ENCODE measurements around the gene NADK2. TPM values are rescaled to one million over a fixed set of nuclear protein-coding genes. Genes with fewer than 3 reads are reported as not detected.

NADK2 gene
- total and polyA plus RNA-seq, 12 donors = 13.5 to 68.3 (median 46.6) TPM

DNA sequence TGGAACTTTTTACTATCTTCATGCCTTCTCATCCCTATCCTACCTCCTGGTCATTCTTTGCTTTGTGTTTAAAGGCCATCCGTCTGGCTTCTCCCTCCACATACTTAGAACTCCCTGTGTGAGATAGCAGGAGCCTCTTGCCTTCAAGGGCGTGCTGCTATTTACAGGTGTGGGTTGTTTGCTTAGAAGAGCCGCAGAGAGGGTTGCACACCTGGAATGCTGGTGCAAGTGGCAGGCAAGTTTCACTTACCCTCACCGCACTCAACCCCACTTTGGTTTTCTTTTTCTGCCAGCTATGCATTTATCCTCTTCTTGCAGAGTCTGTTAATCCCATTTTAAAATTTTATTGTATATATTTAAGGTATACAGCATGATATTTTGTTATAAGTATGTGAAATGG lies 77.3 kb downstream of the NADK2 start:
- Histone ChIP-seq H3K4me3 (no peak overlapping the region), H3K36me3 (replicated peaks in 1 of 2) (peaks cover 0 to 81% of the 10 kb centered on the region in 2 donors), H3K27ac (no peak overlapping the region), H3K9me3 (replicated peaks in 1 of 3) (no peaks in the 10 kb centered on the region), H3K27me3 (no peaks in the 10 kb centered on the region), H3K4me1 (replicated peaks in 1 of 2) (peaks cover 0 to 6% of the 10 kb centered on the region in 2 donors)
- no peak for DNase-seq
- intact Hi-C loops (cut with DNase I) = no loop called here
- 93 to 96% (median 95%) methylated on average over 4 of the region's 4 CpGs for WGBS, 4 donors
- TF ChIP-seq, protein P1, sequence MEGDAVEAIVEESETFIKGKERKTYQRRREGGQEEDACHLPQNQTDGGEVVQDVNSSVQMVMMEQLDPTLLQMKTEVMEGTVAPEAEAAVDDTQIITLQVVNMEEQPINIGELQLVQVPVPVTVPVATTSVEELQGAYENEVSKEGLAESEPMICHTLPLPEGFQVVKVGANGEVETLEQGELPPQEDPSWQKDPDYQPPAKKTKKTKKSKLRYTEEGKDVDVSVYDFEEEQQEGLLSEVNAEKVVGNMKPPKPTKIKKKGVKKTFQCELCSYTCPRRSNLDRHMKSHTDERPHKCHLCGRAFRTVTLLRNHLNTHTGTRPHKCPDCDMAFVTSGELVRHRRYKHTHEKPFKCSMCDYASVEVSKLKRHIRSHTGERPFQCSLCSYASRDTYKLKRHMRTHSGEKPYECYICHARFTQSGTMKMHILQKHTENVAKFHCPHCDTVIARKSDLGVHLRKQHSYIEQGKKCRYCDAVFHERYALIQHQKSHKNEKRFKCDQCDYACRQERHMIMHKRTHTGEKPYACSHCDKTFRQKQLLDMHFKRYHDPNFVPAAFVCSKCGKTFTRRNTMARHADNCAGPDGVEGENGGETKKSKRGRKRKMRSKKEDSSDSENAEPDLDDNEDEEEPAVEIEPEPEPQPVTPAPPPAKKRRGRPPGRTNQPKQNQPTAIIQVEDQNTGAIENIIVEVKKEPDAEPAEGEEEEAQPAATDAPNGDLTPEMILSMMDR (IDR thresholded peaks at IDR 0.05) = no peak
- no peak for TF ChIP-seq POLR2A (IDR thresholded peaks at IDR 0.05)

DNA sequence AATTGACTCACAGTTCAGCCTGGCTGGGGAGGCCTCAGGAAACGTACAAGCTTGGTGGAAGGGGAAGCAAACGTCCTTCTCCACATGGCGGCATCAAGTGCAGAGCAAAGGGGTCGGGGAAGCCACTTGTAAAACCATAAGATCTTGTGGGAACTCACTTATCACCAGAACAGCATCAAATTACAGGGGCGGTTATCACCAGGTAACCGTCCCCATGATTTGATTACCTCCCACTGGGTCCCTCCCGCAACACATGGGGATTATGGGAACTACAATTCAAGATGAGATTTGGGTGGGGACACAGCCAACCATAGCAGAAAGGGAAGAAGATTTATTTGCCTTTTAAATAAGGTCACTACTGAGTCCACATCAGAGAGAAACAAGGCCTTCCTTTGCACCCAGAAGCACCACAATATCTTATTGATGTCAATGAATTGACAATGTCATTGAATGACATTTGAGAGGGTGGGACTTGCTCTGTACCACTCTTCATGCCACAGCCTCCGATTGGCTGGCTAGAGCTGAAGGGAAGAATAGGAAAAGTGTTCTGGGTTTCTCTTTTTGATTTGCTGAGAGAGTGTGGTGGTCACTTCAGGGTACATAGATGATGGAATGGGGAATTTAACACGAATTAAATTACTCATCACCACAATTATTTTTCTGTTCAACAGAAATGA lies 78.8 kb downstream of the NADK2 start:
- WGBS, 4 donors = 90 to 92% (median 91%) methylated on average over 9 of the region's 9 CpGs
- Histone ChIP-seq H3K4me3 (no peak overlapping the region), H3K9me3 (replicated peaks in 1 of 3) (no peaks in the 10 kb centered on the region), H3K36me3 (replicated peaks in 1 of 2) (peaks cover 0 to 67% of the 10 kb centered on the region in 2 donors), H3K27me3 (no peaks in the 10 kb centered on the region), H3K4me1 (replicated peaks in 1 of 2) (peaks cover 4 to 10% of the 10 kb centered on the region in 2 donors), H3K27ac (no peak overlapping the region)
- intact Hi-C loops (cut with DNase I) = no loop called here
- TF ChIP-seq, protein P1 (IDR thresholded peaks at IDR 0.05) = no peak
- TF ChIP-seq POLR2A (IDR thresholded peaks at IDR 0.05) = no peak
- no peak for DNase-seq

DNA sequence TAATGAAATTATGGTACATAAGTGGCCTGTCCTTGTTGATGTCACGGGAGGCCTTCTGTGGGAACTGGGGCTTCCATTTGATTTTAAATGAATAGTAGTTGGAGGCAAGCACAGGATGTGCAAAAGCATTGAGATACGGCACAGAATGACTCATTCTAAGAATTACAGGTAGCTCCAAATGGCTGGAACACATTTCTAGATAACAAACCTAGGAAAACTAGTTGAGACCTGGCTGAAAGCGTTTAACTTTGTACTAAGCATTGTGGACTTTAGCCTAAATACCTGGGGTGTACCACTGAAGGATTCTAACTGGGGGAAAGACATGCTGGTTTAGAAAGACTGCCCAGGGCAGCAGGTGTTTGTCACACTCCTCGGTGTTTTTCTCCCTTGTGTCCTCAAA lies 80.4 kb downstream of the NADK2 start:
- H3K4me3 ChIP-seq = no peak overlapping the region
- H3K27ac ChIP-seq = no peak overlapping the region
- WGBS, 4 donors = 85 to 91% (median 91%) methylated on average over 4 of the region's 4 CpGs
- peaks cover 10 to 21% of the 10 kb centered on the region in 2 donors for H3K4me1 ChIP-seq (replicated peaks in 1 of 2)
- no peak for DNase-seq
- TF ChIP-seq, protein P1 (IDR thresholded peaks at IDR 0.05) = no peak
- TF ChIP-seq POLR2A (IDR thresholded peaks at IDR 0.05) = no peak
- H3K27me3 ChIP-seq = no peaks in the 10 kb centered on the region
- H3K36me3 ChIP-seq (replicated peaks in 1 of 2) = peaks cover 0 to 54% of the 10 kb centered on the region in 2 donors
- intact Hi-C loops (cut with DNase I) = no loop called here
- H3K9me3 ChIP-seq (replicated peaks in 1 of 3) = no peaks in the 10 kb centered on the region

DNA sequence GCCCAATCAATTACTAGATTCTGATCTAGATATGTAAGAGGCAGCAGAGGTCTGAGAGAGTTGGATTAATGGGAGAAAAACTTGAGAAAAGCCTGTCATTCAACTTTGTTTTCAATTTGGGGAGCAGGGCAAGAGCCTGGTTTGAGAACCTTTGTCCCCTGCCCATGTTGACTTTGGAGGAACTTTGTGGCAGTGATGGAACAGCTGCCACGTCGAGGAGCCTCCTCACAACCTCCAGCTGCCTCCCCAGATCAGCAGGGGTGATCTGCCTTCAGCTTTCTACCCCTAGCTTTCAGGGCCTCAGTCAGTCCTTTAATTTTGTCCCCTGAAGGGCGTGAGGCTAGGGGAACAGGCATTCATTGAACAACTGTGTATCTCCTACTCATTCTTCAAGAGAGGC lies 81.1 kb downstream of the NADK2 start:
- H3K4me3 ChIP-seq = no peak overlapping the region
- peaks cover 0 to 49% of the 10 kb centered on the region in 2 donors for H3K36me3 ChIP-seq (replicated peaks in 1 of 2)
- peaks cover 10 to 21% of the 10 kb centered on the region in 2 donors for H3K4me1 ChIP-seq (replicated peaks in 1 of 2)
- TF ChIP-seq, protein P1 (IDR thresholded peaks at IDR 0.05) = no peak
- no peak for TF ChIP-seq POLR2A (IDR thresholded peaks at IDR 0.05)
- no peaks in the 10 kb centered on the region for H3K27me3 ChIP-seq
- WGBS, 4 donors = 91 to 100% (median 94%) methylated on average over 3 of the region's 3 CpGs
- no peak for DNase-seq
- intact Hi-C loops (cut with DNase I) = no loop called here
- no peaks in the 10 kb centered on the region for H3K9me3 ChIP-seq (replicated peaks in 1 of 3)
- H3K27ac ChIP-seq = no peak overlapping the region
